GM13976 (cell line): Measurements from ENCODE around the gene LOXL1.
"Not testable (repeated sequence)": the region's sequence is repeated elsewhere in the genome, so short reads cannot be mapped to it uniquely, and the experiment has no call there.

Experiments
- DNase-seq: peaks from one replicate; pipeline ENCODE4 v3.0.0; 2012; ENCODE audit warnings: low spot score
- in situ Hi-C: fragments of 300-500 bp; cut with MboI; formaldehyde crosslinking; loops from one replicate; pipeline ENCODE4 v1.12.0; 2022; ENCODE audit warnings: low sequenced_read_pairs, mixed read lengths, inconsistent platforms; ENCODE audit not compliant: unreplicated experiment
- TF ChIP-seq, protein P1 (sequence below): IDR thresholded peaks from 2 replicates; pipeline ENCODE4 v1.5.1; 2012; ENCODE audit warnings: borderline replicate concordance, mild to moderate bottlenecking; ENCODE audit not compliant: insufficient read depth; ENCODE audit errors: extremely low read depth, missing control alignments, control extremely low read depth

Gene LOXL1

DNA sequence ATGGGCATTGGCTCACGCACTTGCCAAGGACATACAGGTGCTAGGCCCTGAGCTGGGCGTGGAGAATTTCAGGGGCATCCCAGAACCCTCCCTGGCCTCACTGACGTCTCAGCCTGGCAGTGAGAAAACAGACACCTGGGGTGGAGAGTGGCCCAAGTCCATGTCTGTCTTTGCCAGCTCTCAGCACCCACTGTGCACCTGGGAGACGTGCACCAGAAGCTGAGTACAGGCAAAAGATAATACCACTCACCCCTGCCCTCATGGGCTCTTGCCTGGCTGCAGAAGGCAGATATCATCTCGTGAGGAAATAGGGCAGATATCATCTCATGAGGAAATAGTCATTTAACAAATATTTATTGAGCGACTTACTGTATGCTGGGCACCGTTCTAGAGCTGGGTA lies 8.0 kb downstream of the LOXL1 start:
- in situ Hi-C loops: no loop called here
- TF ChIP-seq, protein P1, sequence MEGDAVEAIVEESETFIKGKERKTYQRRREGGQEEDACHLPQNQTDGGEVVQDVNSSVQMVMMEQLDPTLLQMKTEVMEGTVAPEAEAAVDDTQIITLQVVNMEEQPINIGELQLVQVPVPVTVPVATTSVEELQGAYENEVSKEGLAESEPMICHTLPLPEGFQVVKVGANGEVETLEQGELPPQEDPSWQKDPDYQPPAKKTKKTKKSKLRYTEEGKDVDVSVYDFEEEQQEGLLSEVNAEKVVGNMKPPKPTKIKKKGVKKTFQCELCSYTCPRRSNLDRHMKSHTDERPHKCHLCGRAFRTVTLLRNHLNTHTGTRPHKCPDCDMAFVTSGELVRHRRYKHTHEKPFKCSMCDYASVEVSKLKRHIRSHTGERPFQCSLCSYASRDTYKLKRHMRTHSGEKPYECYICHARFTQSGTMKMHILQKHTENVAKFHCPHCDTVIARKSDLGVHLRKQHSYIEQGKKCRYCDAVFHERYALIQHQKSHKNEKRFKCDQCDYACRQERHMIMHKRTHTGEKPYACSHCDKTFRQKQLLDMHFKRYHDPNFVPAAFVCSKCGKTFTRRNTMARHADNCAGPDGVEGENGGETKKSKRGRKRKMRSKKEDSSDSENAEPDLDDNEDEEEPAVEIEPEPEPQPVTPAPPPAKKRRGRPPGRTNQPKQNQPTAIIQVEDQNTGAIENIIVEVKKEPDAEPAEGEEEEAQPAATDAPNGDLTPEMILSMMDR: no peak

DNA sequence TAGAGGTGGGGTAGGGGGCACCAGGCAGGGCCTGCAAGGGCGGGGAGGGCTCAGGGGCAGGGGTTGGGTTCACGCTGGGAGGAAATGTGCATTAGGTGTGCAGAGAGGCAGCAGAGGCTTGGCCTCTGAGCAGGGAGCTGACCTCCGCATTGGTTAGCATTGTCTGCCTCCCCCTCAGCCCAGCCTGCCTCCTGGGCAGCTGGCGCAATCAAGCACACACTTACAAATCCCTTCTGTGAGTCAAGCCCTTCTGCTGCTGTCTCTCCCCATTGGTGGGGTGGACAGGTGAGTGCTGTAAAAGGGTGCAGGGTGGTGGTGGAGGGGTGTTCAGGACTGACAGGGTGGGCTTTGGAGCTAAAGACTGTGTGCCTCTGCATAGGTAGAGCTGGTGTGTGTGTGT lies 9.3 kb downstream of the LOXL1 start:
- TF ChIP-seq, protein P1: no peak

More for the DNA sequence above, 8.0 kb downstream of the LOXL1 start:
- no peak for DNase-seq

DNA sequence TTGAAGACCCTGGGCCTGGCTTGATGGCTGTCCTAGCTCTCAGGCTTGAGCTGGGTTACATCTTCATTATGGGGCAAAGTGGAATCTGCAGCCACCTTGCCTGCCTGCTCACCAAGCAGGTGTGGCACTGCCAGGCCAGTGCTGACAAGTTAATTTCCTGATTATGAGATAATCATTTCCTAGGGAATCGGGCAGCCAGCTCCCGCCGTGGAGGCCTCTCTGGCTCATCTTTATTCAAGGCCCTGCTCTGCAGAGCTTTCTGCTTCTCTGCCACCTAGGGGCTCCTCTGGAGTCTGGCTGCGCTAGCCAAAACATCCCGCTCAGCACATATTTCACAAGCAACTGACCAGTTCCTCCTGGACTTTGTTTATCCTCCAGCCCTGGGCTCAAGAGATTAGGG lies 9.9 kb downstream of the LOXL1 start:
- TF ChIP-seq, protein P1: no peak
- in situ Hi-C loops: no loop called here
- DNase-seq: no peak

More for the DNA sequence above, 9.3 kb downstream of the LOXL1 start:
- in situ Hi-C loops: no loop called here
- no peak for DNase-seq

DNA sequence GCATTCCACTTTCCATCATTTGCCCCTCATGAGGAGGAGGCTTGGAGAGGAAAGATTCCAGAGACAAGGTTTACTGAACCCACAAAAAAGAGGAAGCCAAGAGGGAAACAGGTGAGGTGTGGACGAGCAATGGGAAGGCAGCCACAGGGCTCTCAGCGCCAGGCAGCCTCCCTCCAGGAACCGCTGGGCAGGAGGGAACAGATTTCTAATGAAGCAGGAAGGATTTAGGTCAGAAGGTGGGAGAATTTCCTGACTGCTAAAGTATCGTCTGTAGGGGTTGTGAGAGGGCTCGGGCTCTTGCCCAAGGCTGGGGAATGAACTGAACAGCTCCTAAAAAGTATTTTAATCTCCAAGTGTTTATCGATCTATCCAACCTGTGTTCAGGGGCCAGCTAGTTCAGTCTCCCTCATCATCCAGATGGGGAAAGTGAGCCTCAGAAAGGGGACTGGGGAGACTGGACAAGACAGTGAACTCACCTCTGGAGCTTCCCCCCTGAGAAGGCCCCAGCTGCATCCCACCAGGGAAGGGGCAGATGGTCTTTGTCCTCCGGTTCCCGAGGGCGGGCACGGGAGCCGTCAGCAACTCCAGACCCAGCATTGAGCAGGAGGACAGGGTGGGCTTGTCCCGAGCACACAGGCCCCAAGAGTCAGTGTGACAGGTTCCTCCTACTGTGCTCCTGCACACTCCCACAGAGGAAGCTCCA lies 10.5 kb downstream of the LOXL1 start:
- no peak for DNase-seq
- in situ Hi-C loops: no loop called here
- TF ChIP-seq, protein P1: no peak

DNA sequence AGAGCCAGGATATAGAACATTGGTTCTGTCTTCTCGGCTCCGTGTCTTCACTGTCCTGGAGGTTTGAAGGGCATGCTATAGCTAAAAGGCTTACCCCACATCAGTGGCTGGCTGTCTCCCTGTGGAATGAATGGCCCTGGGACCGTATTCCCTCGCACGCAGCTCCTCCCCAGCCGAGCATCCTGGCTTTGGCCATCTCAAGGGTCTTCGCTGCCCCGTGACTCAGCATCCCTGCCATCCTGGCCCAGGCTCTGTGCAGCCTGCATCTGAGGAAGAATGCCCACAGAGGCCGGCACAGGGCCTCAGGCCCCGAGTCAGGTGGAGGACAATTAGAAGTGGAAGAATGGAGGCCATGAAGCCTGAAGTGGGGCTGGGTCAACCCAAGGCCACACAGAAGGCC lies 11.0 kb downstream of the LOXL1 start:
- no peak for DNase-seq
- TF ChIP-seq, protein P1: no peak
- in situ Hi-C loops: no loop called here

DNA sequence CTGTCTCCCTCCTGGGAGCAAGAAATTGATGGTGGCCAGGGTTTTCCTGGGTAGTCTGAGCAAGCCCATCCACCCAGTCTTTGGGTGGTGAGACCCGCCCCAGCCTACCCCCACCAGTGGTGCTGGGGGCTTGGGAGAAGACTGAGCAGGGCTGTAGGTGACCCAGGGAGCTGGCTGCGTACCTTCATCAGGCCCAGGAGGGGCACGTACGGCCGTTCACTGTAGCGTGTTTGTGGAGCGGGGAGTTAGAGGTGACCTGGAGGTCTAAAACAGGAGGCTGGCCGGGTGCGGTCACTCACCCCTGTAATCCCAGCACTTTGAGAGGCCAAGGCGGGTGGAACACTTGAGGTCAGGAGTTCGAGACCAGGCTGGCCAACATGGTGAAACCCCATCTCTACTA lies 11.5 kb downstream of the LOXL1 start:
- DNase-seq: no peak
- in situ Hi-C loops: no loop called here
- TF ChIP-seq, protein P1: no peak

DNA sequence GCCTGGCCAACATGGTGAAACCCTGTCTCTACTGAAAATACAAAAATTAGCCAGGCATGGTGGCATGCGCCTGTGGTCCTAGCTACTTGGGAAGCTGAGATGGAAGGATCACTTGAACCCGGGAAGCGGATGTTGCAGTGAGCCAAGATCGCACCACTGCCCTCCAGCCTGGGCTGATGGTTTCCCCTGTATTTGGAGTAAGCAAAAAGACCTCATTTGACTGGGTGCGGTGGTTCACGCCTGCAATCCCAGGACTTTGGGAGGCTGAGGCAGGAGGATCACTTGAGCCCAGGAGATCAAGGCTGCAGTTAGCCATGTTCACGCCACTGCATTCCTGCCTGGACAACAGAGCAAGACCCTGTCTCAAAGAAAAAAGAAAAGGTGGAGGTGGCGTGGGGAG lies 12.3 kb downstream of the LOXL1 start:
- in situ Hi-C loops, DNase-seq: not testable (repeated sequence)
